Fibroblast of the aortic adventitia (primary cell): ENCODE data around the gene TMBIM6. TPM values are rescaled to one million over a fixed set of nuclear protein-coding genes. Genes with fewer than 3 reads are reported as not detected.
"Not testable (repeated sequence)": the region's sequence is repeated elsewhere in the genome, so short reads cannot be mapped to it uniquely, and the experiment has no call there.

Experiments
- DNase-seq: peaks from one replicate; pipeline ENCODE4 v3.0.0-alpha.2; 2010; ENCODE audit warnings: low read depth
- H3K4me3 ChIP-seq: 2 replicates; pipeline ENCODE4 v1.5.1; 2011; ENCODE audit warnings: low read depth, mild to moderate bottlenecking, control low read depth, low read length, moderate library complexity
- CTCF ChIP-seq: IDR thresholded peaks from 2 replicates; pipeline ENCODE4 v1.5.1; 2011; ENCODE audit warnings: mild to moderate bottlenecking, low read length, control low read depth, inconsistent platforms; ENCODE audit not compliant: insufficient read depth
- total RNA-seq: library from RNA; depleted of rRNA; stranded (reverse); fragments of >200 nt; gene quantifications from 2 replicates; pipeline ENCODE4 v1.2.3, GENCODE V29; 2012; ENCODE audit warnings: low replicate concordance

The TMBIM6 gene
- total RNA-seq, 1 donor = 564 TPM

DNA sequence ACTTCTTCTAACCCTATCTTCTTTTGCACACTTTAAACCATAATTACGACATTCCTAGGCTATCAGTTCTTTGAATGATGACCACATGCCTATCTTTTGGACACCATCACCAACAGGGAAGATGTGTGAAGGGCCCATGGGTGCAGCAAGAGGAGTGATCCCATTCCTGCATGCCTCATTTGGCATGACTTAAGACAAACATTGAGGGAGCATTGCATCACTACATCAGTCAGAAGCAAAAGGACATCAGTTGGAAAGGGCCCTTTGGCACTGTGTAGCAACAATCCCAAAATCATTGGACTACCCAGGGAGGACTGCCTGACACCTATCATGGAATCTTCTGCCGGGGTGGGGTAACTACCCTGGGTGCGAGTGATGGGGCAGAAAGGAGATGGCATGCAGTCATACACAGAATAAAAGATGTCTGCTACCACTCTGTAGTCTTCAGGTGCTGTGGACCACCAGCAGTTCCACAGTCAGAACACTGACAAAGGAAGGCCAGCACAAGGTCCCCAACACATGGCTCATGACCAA lies 10.7 kb upstream of the TMBIM6 start:
- TF ChIP-seq CTCF = no peak
- peak; percentile 39 for DNase-seq
- H3K4me3 ChIP-seq = no peak overlapping the region

DNA sequence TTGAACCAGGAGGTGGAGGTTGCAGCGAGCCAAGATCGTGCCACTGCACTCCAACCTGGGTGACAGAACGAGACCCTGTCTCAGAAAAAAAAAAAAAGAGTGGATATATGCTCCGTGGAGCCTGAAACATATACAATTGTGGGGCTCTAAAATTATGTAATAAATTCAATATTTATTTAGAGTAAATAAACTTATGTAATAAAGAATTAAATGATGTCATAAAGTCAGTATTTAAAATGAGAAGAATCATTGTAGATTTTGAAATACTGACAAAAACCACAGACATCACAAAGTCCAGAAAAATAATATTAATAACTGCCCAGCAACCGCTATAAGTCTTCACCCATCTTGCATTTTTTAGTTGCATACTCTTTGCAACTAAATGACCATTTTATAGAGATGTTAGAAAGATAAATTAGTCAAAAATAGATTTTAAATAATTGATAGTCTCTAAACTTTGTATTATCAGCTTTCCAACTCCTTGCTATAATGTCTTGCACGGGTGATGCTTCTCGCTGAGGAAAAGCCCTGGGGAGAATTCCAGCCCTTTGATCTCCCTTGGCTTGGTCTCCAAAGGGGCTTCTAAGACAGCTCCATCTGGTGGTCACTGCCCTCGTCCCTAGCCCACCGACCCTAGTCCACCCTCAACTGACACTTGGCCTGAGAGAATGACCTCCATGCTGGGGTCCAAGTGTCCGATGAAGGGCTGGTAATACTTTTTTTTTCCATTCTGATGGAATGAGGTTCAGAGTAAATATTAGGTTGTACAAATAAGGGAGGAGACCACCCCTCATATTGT lies 7.9 kb upstream of the TMBIM6 start:
- DNase-seq = no peak
- H3K4me3 ChIP-seq = no peak overlapping the region
- no peak for TF ChIP-seq CTCF

- not testable (repeated sequence) for H3K4me3 ChIP-seq, DNase-seq
These were observed 6.5 kb upstream of the TMBIM6 start for GRCh38 chr12:49734900-49735299.

DNA sequence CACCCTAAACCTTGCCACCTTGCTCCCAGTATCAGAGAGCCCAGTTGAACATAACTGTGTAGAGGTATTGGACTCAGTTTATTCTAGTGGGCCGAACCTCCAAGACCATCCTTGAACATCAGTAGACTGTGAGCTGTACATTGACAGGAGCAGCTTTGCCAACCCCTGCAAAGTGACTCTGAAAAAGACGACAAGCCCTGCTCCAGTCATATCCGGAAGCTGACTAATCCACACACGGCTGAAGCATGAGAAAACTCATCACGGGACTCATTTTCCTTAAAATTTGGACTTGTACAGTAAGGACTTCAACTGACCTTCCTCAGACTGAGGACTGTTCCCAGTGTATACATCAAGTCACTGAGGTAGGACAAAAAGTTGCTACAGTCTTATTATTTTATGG lies 2.6 kb upstream of the TMBIM6 start:
- not testable (repeated sequence) for H3K4me3 ChIP-seq, DNase-seq

DNA sequence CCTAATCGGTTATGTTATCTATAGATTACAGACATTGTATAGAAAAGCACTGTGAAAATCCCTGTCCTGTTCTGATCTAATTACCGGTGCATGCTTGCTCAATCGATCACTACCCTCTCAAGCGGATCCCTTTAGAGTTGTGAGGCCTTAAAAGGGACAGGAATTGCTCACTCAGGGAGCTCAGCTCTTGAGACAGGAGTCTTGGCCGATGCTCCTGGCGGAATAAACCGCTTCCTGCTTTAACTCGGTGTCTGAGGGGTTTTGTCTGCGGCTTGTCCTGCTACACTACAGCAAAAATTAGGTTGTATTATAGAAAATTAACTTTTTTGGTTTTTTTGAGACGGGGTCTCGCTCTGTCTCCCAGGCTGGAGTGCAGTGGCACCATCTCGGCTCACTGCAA lies 1.1 kb upstream of the TMBIM6 start:
- H3K4me3 ChIP-seq, DNase-seq: not testable (repeated sequence)

GRCh38 chr12:49741882-49742620 lies 694 bp downstream of the TMBIM6 start:
- no peak for TF ChIP-seq CTCF
- peak overlapping the region; percentile 100 for H3K4me3 ChIP-seq
- peak; percentile 82 for DNase-seq

DNA sequence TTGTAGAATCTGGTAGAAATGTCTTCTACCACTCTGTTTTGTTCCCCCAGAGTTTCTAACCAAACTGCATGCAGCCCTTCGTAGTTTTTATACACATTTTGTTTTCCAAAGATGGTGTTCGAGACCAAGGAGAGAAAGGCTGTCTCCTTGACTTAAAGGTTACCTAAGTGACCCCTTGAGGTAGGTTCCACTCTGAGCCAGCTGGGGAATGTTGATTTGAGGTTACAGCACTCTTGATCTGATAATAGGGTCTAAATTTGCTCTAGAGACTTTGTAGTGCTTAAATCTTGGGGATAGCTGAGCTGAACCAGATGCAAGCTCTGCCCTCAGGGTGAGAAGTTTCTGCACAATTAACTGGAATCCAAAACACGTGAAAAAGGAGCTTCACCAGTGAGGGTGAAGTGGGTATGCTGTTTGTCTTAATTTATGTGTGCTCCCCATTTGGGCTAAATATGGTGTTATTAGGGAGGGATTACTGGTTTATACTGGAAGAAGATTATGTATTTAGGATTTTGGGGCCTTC lies 3.1 kb downstream of the TMBIM6 start:
- no peak for DNase-seq
- TF ChIP-seq CTCF = no peak
- H3K4me3 ChIP-seq = no peak overlapping the region

DNA sequence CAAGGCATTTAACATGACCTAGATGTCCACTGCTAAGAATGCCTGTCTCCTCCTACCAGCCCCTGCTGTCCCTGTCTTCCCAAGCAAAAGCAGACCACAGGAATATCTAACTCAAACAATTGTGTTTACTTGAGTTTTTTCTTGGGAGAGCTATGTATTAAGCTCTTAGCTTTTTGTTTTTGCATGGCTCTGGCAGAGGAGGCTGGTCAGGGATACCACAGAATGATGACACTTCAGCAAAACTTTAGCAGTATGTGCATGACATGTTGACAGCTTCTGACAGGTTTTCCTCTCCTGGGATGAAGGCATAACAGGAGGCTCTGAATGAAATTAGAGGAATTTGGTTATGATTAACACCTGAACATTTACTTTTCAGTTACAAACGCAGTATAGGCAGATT lies 6.9 kb downstream of the TMBIM6 start:
- no peak for DNase-seq
- no peak overlapping the region for H3K4me3 ChIP-seq
- no peak for TF ChIP-seq CTCF
